Stimulated activated memory B cell treated with anti-CD40 and anti-IgM and Interleukin-4, amounts not matched to agents 10 μg/mL and 1 μg/mL and 100 μg/mL, for 72 hours (primary cell): ENCODE measurements around the gene AKTIP.

Experiments
- ATAC-seq: fragments of 150-1000 bp; cut with Tn5 transposase; 2 replicates; pipeline ENCODE4 v1.10.0; 2021
- H3K27ac Mint-ChIP-seq: one replicate; pipeline ENCODE4 v1.8.0; 2022; ENCODE audit warnings: mild to moderate bottlenecking, mixed read lengths
- H3K27me3 Mint-ChIP-seq: one replicate; pipeline ENCODE4 v1.8.0; 2022; ENCODE audit warnings: mixed read lengths
- H3K36me3 Mint-ChIP-seq: one replicate; pipeline ENCODE4 v1.8.0; 2022; ENCODE audit warnings: mixed read lengths
- H3K4me1 Mint-ChIP-seq: one replicate; pipeline ENCODE4 v1.8.0; 2022; ENCODE audit warnings: mixed read lengths
- H3K4me3 Mint-ChIP-seq: one replicate; pipeline ENCODE4 v1.8.0; 2022; ENCODE audit warnings: mild to moderate bottlenecking, moderate library complexity, mixed read lengths
- H3K9me3 Mint-ChIP-seq: one replicate; pipeline ENCODE4 v1.8.0; 2022; ENCODE audit warnings: mixed read lengths

The AKTIP gene

GRCh38 chr16:53465606-53466280 lies 37.3 kb downstream of the AKTIP start:
- no peak overlapping the region for H3K4me3 Mint-ChIP-seq
- H3K27ac Mint-ChIP-seq = no peak overlapping the region
- no peak for ATAC-seq
- no peaks in the 10 kb centered on the region for H3K9me3 Mint-ChIP-seq
- H3K36me3 Mint-ChIP-seq = peaks cover 45% of the 10 kb centered on the region
- no peaks in the 10 kb centered on the region for H3K4me1 Mint-ChIP-seq
- no peaks in the 10 kb centered on the region for H3K27me3 Mint-ChIP-seq

DNA sequence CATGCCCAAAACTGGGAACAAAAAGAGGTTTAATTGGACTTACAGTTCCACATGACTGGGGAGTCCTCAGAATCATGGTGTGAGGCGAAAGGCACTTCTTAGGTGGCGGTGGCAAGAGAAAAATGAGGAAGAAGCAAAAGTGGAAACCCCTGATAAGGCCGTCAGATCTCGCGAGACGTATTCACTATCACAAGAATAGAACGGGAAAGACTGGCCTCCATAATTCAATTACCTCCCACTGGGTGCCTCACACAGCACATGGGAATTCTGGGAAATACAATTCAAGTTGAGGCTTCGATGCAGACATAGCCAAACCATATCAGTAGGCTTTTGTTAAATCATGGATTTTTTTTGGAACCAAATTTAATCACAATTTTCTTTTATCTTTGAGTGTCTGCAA lies 44.4 kb downstream of the AKTIP start:
- no peaks in the 10 kb centered on the region for H3K27me3 Mint-ChIP-seq
- ATAC-seq = no peak
- H3K4me3 Mint-ChIP-seq = no peak overlapping the region
- H3K27ac Mint-ChIP-seq = no peak overlapping the region
- peaks cover 34% of the 10 kb centered on the region for H3K4me1 Mint-ChIP-seq
- peaks cover 82% of the 10 kb centered on the region for H3K36me3 Mint-ChIP-seq
- H3K9me3 Mint-ChIP-seq = no peaks in the 10 kb centered on the region

DNA sequence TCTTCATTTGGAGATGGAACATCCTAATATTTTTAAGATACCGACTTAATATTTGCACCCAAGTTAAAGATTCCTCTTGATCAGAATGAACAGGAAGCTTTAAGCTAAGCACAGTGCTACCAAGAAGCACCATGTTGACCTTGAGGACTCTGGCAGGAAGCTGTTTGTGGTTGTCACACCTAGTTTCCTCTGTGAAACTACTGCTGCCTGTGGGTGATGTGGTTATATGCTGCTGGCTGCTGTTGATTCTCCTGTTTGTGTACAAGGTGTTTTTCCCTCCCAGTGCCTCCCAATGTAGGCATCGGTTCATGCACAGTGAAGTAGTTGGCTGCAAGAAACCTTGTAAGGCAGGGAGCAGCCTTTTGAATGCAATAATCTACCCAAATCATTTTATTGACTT lies 45.3 kb downstream of the AKTIP start:
- peaks cover 34% of the 10 kb centered on the region for H3K4me1 Mint-ChIP-seq
- H3K27ac Mint-ChIP-seq = no peak overlapping the region
- ATAC-seq = peak; percentile 95
- H3K4me3 Mint-ChIP-seq = no peak overlapping the region
- H3K9me3 Mint-ChIP-seq = no peaks in the 10 kb centered on the region
- H3K27me3 Mint-ChIP-seq = no peaks in the 10 kb centered on the region
- peaks cover 79% of the 10 kb centered on the region for H3K36me3 Mint-ChIP-seq

GRCh38 chr16:53456625-53457024 lies 46.4 kb downstream of the AKTIP start:
- Mint-ChIP-seq H3K4me1 (peaks cover 34% of the 10 kb centered on the region), H3K27ac (no peak overlapping the region), H3K27me3 (no peaks in the 10 kb centered on the region), H3K4me3 (no peak overlapping the region), H3K36me3 (peaks cover 73% of the 10 kb centered on the region), H3K9me3 (no peaks in the 10 kb centered on the region)
- no peak for ATAC-seq

- no peaks in the 10 kb centered on the region for H3K27me3 Mint-ChIP-seq
- H3K4me3 Mint-ChIP-seq = no peak overlapping the region
- no peak overlapping the region for H3K27ac Mint-ChIP-seq
- no peak for ATAC-seq
- H3K4me1 Mint-ChIP-seq = peaks cover 34% of the 10 kb centered on the region
- H3K36me3 Mint-ChIP-seq = peaks cover 67% of the 10 kb centered on the region
- H3K9me3 Mint-ChIP-seq = no peaks in the 10 kb centered on the region
These were observed 49.1 kb downstream of the AKTIP start for GRCh38 chr16:53453928-53454327.

GRCh38 chr16:53449816-53450517 lies 53.0 kb downstream of the AKTIP start:
- H3K9me3 Mint-ChIP-seq = no peaks in the 10 kb centered on the region
- peaks cover 52% of the 10 kb centered on the region for H3K36me3 Mint-ChIP-seq
- H3K4me3 Mint-ChIP-seq = no peak overlapping the region
- no peaks in the 10 kb centered on the region for H3K4me1 Mint-ChIP-seq
- no peak overlapping the region for H3K27ac Mint-ChIP-seq
- H3K27me3 Mint-ChIP-seq = no peaks in the 10 kb centered on the region
- ATAC-seq = no peak

DNA sequence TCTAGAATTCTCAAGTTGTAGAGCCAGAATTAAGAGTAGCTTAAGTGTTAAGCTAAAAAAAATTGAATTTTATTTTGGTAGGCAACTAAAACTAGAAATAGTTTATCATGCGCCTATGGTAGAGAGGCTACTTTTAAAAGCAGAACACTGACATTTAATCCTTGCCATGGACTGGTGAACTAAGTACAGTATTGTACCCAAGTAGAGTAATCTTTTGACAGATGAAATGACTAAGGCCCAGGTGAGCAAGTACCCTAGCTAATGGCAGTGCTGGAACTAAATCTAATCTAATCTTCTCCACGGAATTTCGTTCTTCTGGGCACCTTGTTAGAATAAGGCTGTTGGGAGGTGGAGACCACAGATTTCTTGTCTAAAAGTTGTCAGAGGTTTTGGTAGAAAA lies 56.9 kb downstream of the AKTIP start:
- Mint-ChIP-seq H3K9me3 (no peaks in the 10 kb centered on the region), H3K27me3 (no peaks in the 10 kb centered on the region), H3K27ac (no peak overlapping the region), H3K36me3 (peaks cover 28% of the 10 kb centered on the region), H3K4me1 (no peaks in the 10 kb centered on the region), H3K4me3 (no peak overlapping the region)
- ATAC-seq = no peak

DNA sequence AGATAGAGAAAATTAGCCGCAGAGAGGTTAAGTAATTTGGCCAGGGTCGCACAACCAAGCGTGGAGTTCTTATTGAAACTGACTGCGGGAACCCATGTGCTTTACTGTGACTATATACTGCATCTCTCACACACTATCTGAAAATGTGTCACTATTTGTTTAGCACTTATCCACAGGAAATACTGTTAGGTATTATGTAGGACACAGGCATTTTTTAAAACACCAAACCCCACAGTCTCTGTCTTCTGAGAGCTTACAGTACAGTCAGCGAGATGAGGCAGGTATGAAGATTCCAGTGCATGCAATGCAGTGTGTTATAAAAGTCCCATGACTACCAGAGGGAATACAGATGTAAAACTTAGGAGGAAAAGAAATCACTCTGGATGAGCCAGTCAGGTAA lies 57.5 kb downstream of the AKTIP start:
- Mint-ChIP-seq H3K4me3 (no peak overlapping the region), H3K4me1 (peaks cover 4% of the 10 kb centered on the region), H3K36me3 (peaks cover 33% of the 10 kb centered on the region), H3K9me3 (no peaks in the 10 kb centered on the region), H3K27ac (no peak overlapping the region), H3K27me3 (no peaks in the 10 kb centered on the region)
- no peak for ATAC-seq
